OCI-LY3 (cell line): ENCODE data around the gene NXN.
"Not testable (repeated sequence)": the region's sequence is repeated elsewhere in the genome, so short reads cannot be mapped to it uniquely, and the experiment has no call there.

ENCODE experiments used
- H2AFZ ChIP-seq: fragments of 200-600, 300-600 bp; shearing (Covaris generic); 2 replicates; pipeline ENCODE4 v1.6.0; 2014; ENCODE audit warnings: antibody characterized with exemption, low read depth, low read length
- H3K27ac ChIP-seq: fragments of 200-600, 300-600 bp; sonication (generic); 2 replicates; pipeline ENCODE4 v1.5.1; 2014; ENCODE audit warnings: mild to moderate bottlenecking, low read length, moderate library complexity, mixed read lengths
- H3K27me3 ChIP-seq: fragments of 200-600, 300-600 bp; sonication (generic); 2 replicates; pipeline ENCODE4 v1.6.1; 2014; ENCODE audit warnings: low read depth, low read length, mixed read lengths
- H3K36me3 ChIP-seq: fragments of 200-600, 300-600 bp; sonication (generic); replicated peaks from 2 replicates; pipeline ENCODE3; 2014; ENCODE audit warnings: low read depth, low read length, mixed read lengths
- H3K4me1 ChIP-seq: fragments of 300-600, 200-600 bp; sonication (generic); 2 replicates; pipeline ENCODE4 v1.6.1; 2014; ENCODE audit warnings: low read length, mixed read lengths
- H3K4me2 ChIP-seq: fragments of 200-600, 300-600 bp; sonication (generic); 2 replicates; pipeline ENCODE4 v1.6.1; 2014; ENCODE audit warnings: low read length, mixed read lengths
- H3K4me3 ChIP-seq: fragments of 300-600, 200-600 bp; sonication (generic); 2 replicates; pipeline ENCODE4 v1.5.1; 2014; ENCODE audit warnings: antibody characterized with exemption, mild to moderate bottlenecking, low read length, moderate library complexity
- H3K79me2 ChIP-seq: fragments of 300-600, 200-600 bp; shearing (Covaris generic); 2 replicates; pipeline ENCODE4 v1.6.1; 2014; ENCODE audit warnings: mild to moderate bottlenecking, low read length, mixed read lengths
- H3K9ac ChIP-seq: fragments of 300-600, 200-600 bp; shearing (Covaris generic); 2 replicates; pipeline ENCODE4 v1.6.0; 2014; ENCODE audit warnings: mild to moderate bottlenecking, low read length, moderate library complexity
- H3K9me3 ChIP-seq: fragments of 200-600, 300-600 bp; shearing (Covaris generic); 2 replicates; pipeline ENCODE4 v1.6.1; 2014; ENCODE audit warnings: low read length, mixed read lengths; ENCODE audit not compliant: insufficient read depth
- H4K20me1 ChIP-seq: fragments of 200-600, 300-600 bp; sonication (generic); 2 replicates; pipeline ENCODE4 v1.6.1; 2016; ENCODE audit warnings: low read length, mixed read lengths; ENCODE audit not compliant: insufficient read depth
- CTCF ChIP-seq: fragments of 200-600, 300-600 bp; sonication (generic); IDR thresholded peaks from 2 replicates; pipeline ENCODE4 v1.5.1; 2014; ENCODE audit warnings: antibody characterized with exemption, low read length, low read depth
- EZH2phosphoT487 ChIP-seq: fragments of 200-600 bp; shearing (Covaris generic); IDR thresholded peaks from 2 replicates; pipeline ENCODE4 v1.6.1; 2018; ENCODE audit warnings: antibody characterized with exemption, mixed run types, low read depth

The NXN gene

GRCh38 chr17:871751-872519 lies 107.6 kb downstream of the NXN start:
- H3K27ac ChIP-seq = no peak overlapping the region
- TF ChIP-seq CTCF = no peak
- TF ChIP-seq EZH2phosphoT487 = no peak
- no peak overlapping the region for H3K4me3 ChIP-seq
- H3K79me2 ChIP-seq = no peaks in the 10 kb centered on the region
- H3K27me3 ChIP-seq = no peaks in the 10 kb centered on the region
- no peaks in the 10 kb centered on the region for H3K36me3 ChIP-seq
- H3K4me1 ChIP-seq = no peaks in the 10 kb centered on the region
- no peaks in the 10 kb centered on the region for H3K9me3 ChIP-seq
- no peak overlapping the region for H3K9ac ChIP-seq
- no peaks in the 10 kb centered on the region for H4K20me1 ChIP-seq
- H3K4me2 ChIP-seq = no peak overlapping the region
- no peak overlapping the region for H2AFZ ChIP-seq

GRCh38 chr17:869567-870525 lies 109.7 kb downstream of the NXN start:
- no peaks in the 10 kb centered on the region for H3K4me1 ChIP-seq
- H3K27ac ChIP-seq = no peak overlapping the region
- no peak overlapping the region for H3K9ac ChIP-seq
- no peak overlapping the region for H3K4me2 ChIP-seq
- no peaks in the 10 kb centered on the region for H3K27me3 ChIP-seq
- H3K79me2 ChIP-seq = no peaks in the 10 kb centered on the region
- TF ChIP-seq CTCF (no peak), EZH2phosphoT487 (no peak)
- no peaks in the 10 kb centered on the region for H4K20me1 ChIP-seq
- no peak overlapping the region for H3K4me3 ChIP-seq
- no peak overlapping the region for H2AFZ ChIP-seq
- H3K36me3 ChIP-seq = no peaks in the 10 kb centered on the region
- H3K9me3 ChIP-seq = no peaks in the 10 kb centered on the region

- H2AFZ ChIP-seq = no peak overlapping the region
- H3K4me2 ChIP-seq = no peak overlapping the region
- no peaks in the 10 kb centered on the region for H3K79me2 ChIP-seq
- no peaks in the 10 kb centered on the region for H3K27me3 ChIP-seq
- no peak overlapping the region for H3K9ac ChIP-seq
- no peaks in the 10 kb centered on the region for H3K36me3 ChIP-seq
- no peak overlapping the region for H3K27ac ChIP-seq
- H3K9me3 ChIP-seq = no peaks in the 10 kb centered on the region
- TF ChIP-seq EZH2phosphoT487 (no peak), CTCF (no peak)
- no peaks in the 10 kb centered on the region for H4K20me1 ChIP-seq
- no peak overlapping the region for H3K4me3 ChIP-seq
- H3K4me1 ChIP-seq = no peaks in the 10 kb centered on the region
Observed at GRCh38 chr17:869086-869485, 110.5 kb downstream of the NXN start.

GRCh38 chr17:867896-868489 lies 111.6 kb downstream of the NXN start:
- no peak overlapping the region for H3K4me3 ChIP-seq
- no peak overlapping the region for H2AFZ ChIP-seq
- H3K4me1 ChIP-seq = no peaks in the 10 kb centered on the region
- no peaks in the 10 kb centered on the region for H3K9me3 ChIP-seq
- H3K36me3 ChIP-seq = no peaks in the 10 kb centered on the region
- no peaks in the 10 kb centered on the region for H3K27me3 ChIP-seq
- no peak overlapping the region for H3K27ac ChIP-seq
- no peak overlapping the region for H3K4me2 ChIP-seq
- no peaks in the 10 kb centered on the region for H4K20me1 ChIP-seq
- TF ChIP-seq EZH2phosphoT487 (no peak), CTCF (no peak)
- H3K79me2 ChIP-seq = no peaks in the 10 kb centered on the region
- H3K9ac ChIP-seq = no peak overlapping the region

GRCh38 chr17:867238-867637 lies 112.3 kb downstream of the NXN start:
- H3K4me1 ChIP-seq, H3K9ac ChIP-seq, H4K20me1 ChIP-seq: not testable (repeated sequence)

More at GRCh38 chr17:867238-867637, 112.3 kb downstream of the NXN start:
- not testable (repeated sequence) for H3K9me3 ChIP-seq, H3K36me3 ChIP-seq, H3K27me3 ChIP-seq, H3K27ac ChIP-seq, H2AFZ ChIP-seq, H3K4me2 ChIP-seq, H3K4me3 ChIP-seq, H3K79me2 ChIP-seq
